ENCODE measurements around the gene CTCFL.

CTCFL gene

GRCh38 chr20:57544838-57545564 is 20.1 kb upstream of the CTCFL start:
- peaks cover 5 to 7% of the 10 kb centered on the region in 2 donors for H3K4me1 ChIP-seq (ENCODE audit: control insufficient read depth in 1 of 2, insufficient read depth in 2 of 2, low read length in 2 of 2)
- peak overlapping the region; percentile 78 for H3K27ac ChIP-seq (ENCODE audit: low read length)
- H3K27me3 ChIP-seq (ENCODE audit: low read depth, low read length) = no peaks in the 10 kb centered on the region
- no peak overlapping the region for H3K4me3 ChIP-seq (ENCODE audit: low read depth in 1 of 2, low read length in 2 of 2)
- H3K9me3 ChIP-seq (ENCODE audit: control insufficient read depth in 1 of 2, low read length in 2 of 2) = no peaks in the 10 kb centered on the region
- no peaks in the 10 kb centered on the region for H3K36me3 ChIP-seq (ENCODE audit: control insufficient read depth in 1 of 2, insufficient read depth in 2 of 2, low read length in 2 of 2)

- H3K4me1 ChIP-seq (ENCODE audit: control insufficient read depth in 1 of 2, insufficient read depth in 2 of 2, low read length in 2 of 2) = peaks cover 5 to 7% of the 10 kb centered on the region in 2 donors
- H3K27me3 ChIP-seq (ENCODE audit: low read depth, low read length) = no peaks in the 10 kb centered on the region
- no peaks in the 10 kb centered on the region for H3K36me3 ChIP-seq (ENCODE audit: control insufficient read depth in 1 of 2, insufficient read depth in 2 of 2, low read length in 2 of 2)
Measured at GRCh38 chr20:57543754-57544153, 18.8 kb upstream of the CTCFL start.

GRCh38 chr20:57540890-57541580 is 16.1 kb upstream of the CTCFL start:
- peaks cover 5 to 7% of the 10 kb centered on the region in 2 donors for H3K4me1 ChIP-seq (ENCODE audit: control insufficient read depth in 1 of 2, insufficient read depth in 2 of 2, low read length in 2 of 2)
- peak overlapping the region; percentile 48 for H3K27ac ChIP-seq (ENCODE audit: low read length)
- H3K9me3 ChIP-seq (ENCODE audit: control insufficient read depth in 1 of 2, low read length in 2 of 2) = peaks cover 0 to 6% of the 10 kb centered on the region in 2 donors
- H3K27me3 ChIP-seq (ENCODE audit: low read depth, low read length) = no peaks in the 10 kb centered on the region
- no peak overlapping the region for H3K4me3 ChIP-seq (ENCODE audit: low read depth in 1 of 2, low read length in 2 of 2)
- H3K36me3 ChIP-seq (ENCODE audit: control insufficient read depth in 1 of 2, insufficient read depth in 2 of 2, low read length in 2 of 2) = no peaks in the 10 kb centered on the region

More at GRCh38 chr20:57543754-57544153, 18.8 kb upstream of the CTCFL start:
- no peak overlapping the region for H3K4me3 ChIP-seq (ENCODE audit: low read depth in 1 of 2, low read length in 2 of 2)
- no peak overlapping the region for H3K27ac ChIP-seq (ENCODE audit: low read length)
- H3K9me3 ChIP-seq (ENCODE audit: control insufficient read depth in 1 of 2, low read length in 2 of 2) = no peaks in the 10 kb centered on the region

- no peak overlapping the region for H3K4me3 ChIP-seq (ENCODE audit: low read depth in 1 of 2, low read length in 2 of 2)
- no peak overlapping the region for H3K27ac ChIP-seq (ENCODE audit: low read length)
- H3K9me3 ChIP-seq (ENCODE audit: control insufficient read depth in 1 of 2, low read length in 2 of 2) = peaks cover 0 to 6% of the 10 kb centered on the region in 2 donors
- H3K27me3 ChIP-seq (ENCODE audit: low read depth, low read length) = no peaks in the 10 kb centered on the region
- H3K36me3 ChIP-seq (ENCODE audit: control insufficient read depth in 1 of 2, insufficient read depth in 2 of 2, low read length in 2 of 2) = no peaks in the 10 kb centered on the region
- peaks cover 0 to 2% of the 10 kb centered on the region in 2 donors for H3K4me1 ChIP-seq (ENCODE audit: control insufficient read depth in 1 of 2, insufficient read depth in 2 of 2, low read length in 2 of 2)
Measured at GRCh38 chr20:57539889-57540288, 14.9 kb upstream of the CTCFL start.

- H3K36me3 ChIP-seq (ENCODE audit: control insufficient read depth in 1 of 2, insufficient read depth in 2 of 2, low read length in 2 of 2) = no peaks in the 10 kb centered on the region
- H3K4me1 ChIP-seq (ENCODE audit: control insufficient read depth in 1 of 2, insufficient read depth in 2 of 2, low read length in 2 of 2) = no peaks in the 10 kb centered on the region
- peak overlapping the region; percentile 10 for H3K27ac ChIP-seq (ENCODE audit: low read length)
- H3K27me3 ChIP-seq (ENCODE audit: low read depth, low read length) = no peaks in the 10 kb centered on the region
- no peak overlapping the region for H3K4me3 ChIP-seq (ENCODE audit: low read depth in 1 of 2, low read length in 2 of 2)
- peaks cover 0 to 6% of the 10 kb centered on the region in 2 donors for H3K9me3 ChIP-seq (ENCODE audit: control insufficient read depth in 1 of 2, low read length in 2 of 2)
Measured at GRCh38 chr20:57537822-57538221, 12.9 kb upstream of the CTCFL start.

GRCh38 chr20:57536771-57537724 is 12.1 kb upstream of the CTCFL start:
- Histone ChIP-seq H3K9me3 (ENCODE audit: control insufficient read depth in 1 of 2, low read length in 2 of 2) (peaks cover 0 to 6% of the 10 kb centered on the region in 2 donors), H3K36me3 (ENCODE audit: control insufficient read depth in 1 of 2, insufficient read depth in 2 of 2, low read length in 2 of 2) (no peaks in the 10 kb centered on the region), H3K4me1 (ENCODE audit: control insufficient read depth in 1 of 2, insufficient read depth in 2 of 2, low read length in 2 of 2) (peaks cover 0 to 3% of the 10 kb centered on the region in 2 donors), H3K4me3 (ENCODE audit: low read depth in 1 of 2, low read length in 2 of 2) (no peak overlapping the region), H3K27ac (ENCODE audit: low read length) (peak overlapping the region; percentile 53), H3K27me3 (ENCODE audit: low read depth, low read length) (no peaks in the 10 kb centered on the region)

- no peaks in the 10 kb centered on the region for H3K36me3 ChIP-seq (ENCODE audit: control insufficient read depth in 1 of 2, insufficient read depth in 2 of 2, low read length in 2 of 2)
- peaks cover 0 to 6% of the 10 kb centered on the region in 2 donors for H3K9me3 ChIP-seq (ENCODE audit: control insufficient read depth in 1 of 2, low read length in 2 of 2)
- H3K27me3 ChIP-seq (ENCODE audit: low read depth, low read length) = no peaks in the 10 kb centered on the region
- peak overlapping the region; percentile 53 for H3K27ac ChIP-seq (ENCODE audit: low read length)
- H3K4me1 ChIP-seq (ENCODE audit: control insufficient read depth in 1 of 2, insufficient read depth in 2 of 2, low read length in 2 of 2) = peaks cover 0 to 3% of the 10 kb centered on the region in 2 donors
- no peak overlapping the region for H3K4me3 ChIP-seq (ENCODE audit: low read depth in 1 of 2, low read length in 2 of 2)
Measured at GRCh38 chr20:57536120-57536708, 11.3 kb upstream of the CTCFL start.

GRCh38 chr20:57535297-57535696 is 10.4 kb upstream of the CTCFL start:
- Histone ChIP-seq H3K36me3 (ENCODE audit: control insufficient read depth in 1 of 2, insufficient read depth in 2 of 2, low read length in 2 of 2) (no peaks in the 10 kb centered on the region), H3K9me3 (ENCODE audit: control insufficient read depth in 1 of 2, low read length in 2 of 2) (peaks cover 0 to 6% of the 10 kb centered on the region in 2 donors), H3K4me3 (ENCODE audit: low read depth in 1 of 2, low read length in 2 of 2) (no peak overlapping the region)

GRCh38 chr20:57532104-57532503 is 7.2 kb upstream of the CTCFL start:
- Histone ChIP-seq H3K27ac (ENCODE audit: low read length) (peak overlapping the region; percentile 68), H3K9me3 (ENCODE audit: control insufficient read depth in 1 of 2, low read length in 2 of 2) (peaks cover 0 to 5% of the 10 kb centered on the region in 2 donors), H3K36me3 (ENCODE audit: control insufficient read depth in 1 of 2, insufficient read depth in 2 of 2, low read length in 2 of 2) (no peaks in the 10 kb centered on the region)

More at GRCh38 chr20:57535297-57535696, 10.4 kb upstream of the CTCFL start:
- Histone ChIP-seq H3K4me1 (ENCODE audit: control insufficient read depth in 1 of 2, insufficient read depth in 2 of 2, low read length in 2 of 2) (peaks cover 0 to 3% of the 10 kb centered on the region in 2 donors), H3K27ac (ENCODE audit: low read length) (no peak overlapping the region), H3K27me3 (ENCODE audit: low read depth, low read length) (no peaks in the 10 kb centered on the region)

GRCh38 chr20:57530327-57530981 is 5.5 kb upstream of the CTCFL start:
- H3K9me3 ChIP-seq (ENCODE audit: control insufficient read depth in 1 of 2, low read length in 2 of 2) = no peaks in the 10 kb centered on the region
- no peak overlapping the region for H3K27ac ChIP-seq (ENCODE audit: low read length)
- no peak overlapping the region for H3K4me3 ChIP-seq (ENCODE audit: low read depth in 1 of 2, low read length in 2 of 2)
- H3K36me3 ChIP-seq (ENCODE audit: control insufficient read depth in 1 of 2, insufficient read depth in 2 of 2, low read length in 2 of 2) = no peaks in the 10 kb centered on the region
- H3K4me1 ChIP-seq (ENCODE audit: control insufficient read depth in 1 of 2, insufficient read depth in 2 of 2, low read length in 2 of 2) = peaks cover 0 to 3% of the 10 kb centered on the region in 2 donors
- no peaks in the 10 kb centered on the region for H3K27me3 ChIP-seq (ENCODE audit: low read depth, low read length)

More at GRCh38 chr20:57532104-57532503, 7.2 kb upstream of the CTCFL start:
- no peaks in the 10 kb centered on the region for H3K27me3 ChIP-seq (ENCODE audit: low read depth, low read length)
- H3K4me1 ChIP-seq (ENCODE audit: control insufficient read depth in 1 of 2, insufficient read depth in 2 of 2, low read length in 2 of 2) = peaks cover 0 to 3% of the 10 kb centered on the region in 2 donors
- no peak overlapping the region for H3K4me3 ChIP-seq (ENCODE audit: low read depth in 1 of 2, low read length in 2 of 2)

Measured in muscle layer of duodenum (tissue), 2 donors.